SIG-M5 (cell line): Measurements from ENCODE around the gene HELB.
A peak's percentile ranks its signal among the peaks of the same experiment; 100 is the strongest.

Experiments
- DNase-seq: peaks from one replicate; lab custom pipeline; 2025; lab: John Stamatoyannopoulos, UW

HELB gene

GRCh38 chr12:66365718-66366490 is 63.6 kb downstream of the HELB start:
- peak; percentile 64 for DNase-seq

- no peak for DNase-seq
Observed at GRCh38 chr12:66367015-66367667, 64.8 kb downstream of the HELB start.

- no peak for DNase-seq
Observed at GRCh38 chr12:66371982-66372381, 69.7 kb downstream of the HELB start.

GRCh38 chr12:66375560-66375959 is 73.3 kb downstream of the HELB start:
- no peak for DNase-seq

GRCh38 chr12:66379616-66380015 is 77.3 kb downstream of the HELB start:
- peak; percentile 20 for DNase-seq

- no peak for DNase-seq
Observed at GRCh38 chr12:66380769-66381535, 78.7 kb downstream of the HELB start.

GRCh38 chr12:66387117-66387516 is 84.8 kb downstream of the HELB start:
- no peak for DNase-seq
